NCI-H82 (cell line): ENCODE measurements around the gene TPM4.
"Not testable (repeated sequence)": the region's sequence is repeated elsewhere in the genome, so short reads cannot be mapped to it uniquely, and the experiment has no call there.

ENCODE experiments used
- DNase-seq: peaks from one replicate; lab custom pipeline; 2025; lab: John Stamatoyannopoulos, UW

TPM4 gene

GRCh38 chr19:16076154-16076957 is at the start of gene TPM4:
TSS of gene TPM4 (plus strand) at chr19:16076495. CDS start at chr19:16076566, 71 bp downstream.
- DNase-seq, result peak; percentile 74

GRCh38 chr19:16026756-16027155 is 49.5 kb upstream of the TPM4 start:
- DNase-seq, result no peak

GRCh38 chr19:16027528-16027927 is 48.8 kb upstream of the TPM4 start:
- no peak for DNase-seq

GRCh38 chr19:16030155-16030554 is 46.1 kb upstream of the TPM4 start:
- DNase-seq, result not testable (repeated sequence)

GRCh38 chr19:16030964-16031871 is 45.1 kb upstream of the TPM4 start:
- DNase-seq, result no peak

- no peak for DNase-seq
Measured at GRCh38 chr19:16031872-16032200, 44.5 kb upstream of the TPM4 start.

- no peak for DNase-seq
Measured at GRCh38 chr19:16032509-16033135, 43.7 kb upstream of the TPM4 start.

GRCh38 chr19:16033136-16033530 is 43.2 kb upstream of the TPM4 start:
- no peak for DNase-seq

- no peak for DNase-seq
Measured at GRCh38 chr19:16033721-16034120, 42.6 kb upstream of the TPM4 start.

GRCh38 chr19:16034180-16034579 is 42.1 kb upstream of the TPM4 start:
- no peak for DNase-seq

- no peak for DNase-seq
Measured at GRCh38 chr19:16034958-16035560, 41.2 kb upstream of the TPM4 start.

- DNase-seq, result no peak
Measured at GRCh38 chr19:16035601-16036297, 40.5 kb upstream of the TPM4 start.

- DNase-seq, result no peak
Measured at GRCh38 chr19:16036397-16036925, 39.8 kb upstream of the TPM4 start.

GRCh38 chr19:16036941-16037340 is 39.4 kb upstream of the TPM4 start:
- DNase-seq, result no peak

- DNase-seq, result no peak
Measured at GRCh38 chr19:16037424-16038195, 38.7 kb upstream of the TPM4 start.

- no peak for DNase-seq
Measured at GRCh38 chr19:16038196-16038695, 38.0 kb upstream of the TPM4 start.

GRCh38 chr19:16039081-16039480 is 37.2 kb upstream of the TPM4 start:
- no peak for DNase-seq

GRCh38 chr19:16039545-16039944 is 36.8 kb upstream of the TPM4 start:
- no peak for DNase-seq

- DNase-seq, result no peak
Measured at GRCh38 chr19:16040642-16041041, 35.7 kb upstream of the TPM4 start.

GRCh38 chr19:16041299-16041990 is 34.9 kb upstream of the TPM4 start:
- peak; percentile 83 for DNase-seq
